GM19328 (cell line): ENCODE measurements around the gene APOO.
"Not testable (repeated sequence)": the region's sequence is repeated elsewhere in the genome, so short reads cannot be mapped to it uniquely, and the experiment has no call there.

ENCODE experiments used
- ATAC-seq: cut with Tn5 transposase; IDR thresholded peaks from one replicate; pipeline ENCODE4 v1.9.1; 2021; ENCODE audit warnings: mild to moderate bottlenecking, moderate library complexity; ENCODE audit not compliant: unreplicated experiment

The APOO gene

GRCh38 chrX:23904096-23904495, 3.6 kb downstream of the APOO start:
- no peak for ATAC-seq

GRCh38 chrX:23902419-23902818, 5.3 kb downstream of the APOO start:
- no peak for ATAC-seq

- ATAC-seq: no peak
Measured at GRCh38 chrX:23901805-23902204, 5.9 kb downstream of the APOO start.

- ATAC-seq: no peak
Measured at GRCh38 chrX:23901060-23901459, 6.7 kb downstream of the APOO start.

- no peak for ATAC-seq
Measured at GRCh38 chrX:23900220-23900797, 7.4 kb downstream of the APOO start.

- no peak for ATAC-seq
Measured at GRCh38 chrX:23898412-23898959, 9.3 kb downstream of the APOO start.

- no peak for ATAC-seq
Measured at GRCh38 chrX:23896981-23897380, 10.8 kb downstream of the APOO start.

- ATAC-seq: not testable (repeated sequence)
Measured at GRCh38 chrX:23896539-23896938, 11.2 kb downstream of the APOO start.

GRCh38 chrX:23894993-23895392, 12.7 kb downstream of the APOO start:
- not testable (repeated sequence) for ATAC-seq

GRCh38 chrX:23890933-23891332, 16.8 kb downstream of the APOO start:
- ATAC-seq: no peak

GRCh38 chrX:23888887-23889501, 18.7 kb downstream of the APOO start:
- no peak for ATAC-seq

- no peak for ATAC-seq
Measured at GRCh38 chrX:23887918-23888317, 19.8 kb downstream of the APOO start.

GRCh38 chrX:23887451-23887850, 20.3 kb downstream of the APOO start:
- no peak for ATAC-seq

GRCh38 chrX:23885803-23886202, 21.9 kb downstream of the APOO start:
- ATAC-seq: no peak

- ATAC-seq: no peak
Measured at GRCh38 chrX:23884427-23885024, 23.2 kb downstream of the APOO start.

GRCh38 chrX:23883737-23884354, 23.9 kb downstream of the APOO start:
- no peak for ATAC-seq

- no peak for ATAC-seq
Measured at GRCh38 chrX:23879380-23880090, 28.2 kb downstream of the APOO start.

GRCh38 chrX:23871905-23872546, 35.7 kb downstream of the APOO start:
- ATAC-seq: no peak

GRCh38 chrX:23870041-23870440, 37.7 kb downstream of the APOO start:
- ATAC-seq: no peak

GRCh38 chrX:23864742-23865326, 42.9 kb downstream of the APOO start:
- no peak for ATAC-seq
